Measurements from ENCODE around the gene ADAMTSL2. TPM values are rescaled to one million over a fixed set of nuclear protein-coding genes. Genes with fewer than 3 reads are reported as not detected.

ADAMTSL2 gene
- total and polyA plus RNA-seq, 9 donors, result 0.27 to 18.5 (median 1.9) TPM

DNA sequence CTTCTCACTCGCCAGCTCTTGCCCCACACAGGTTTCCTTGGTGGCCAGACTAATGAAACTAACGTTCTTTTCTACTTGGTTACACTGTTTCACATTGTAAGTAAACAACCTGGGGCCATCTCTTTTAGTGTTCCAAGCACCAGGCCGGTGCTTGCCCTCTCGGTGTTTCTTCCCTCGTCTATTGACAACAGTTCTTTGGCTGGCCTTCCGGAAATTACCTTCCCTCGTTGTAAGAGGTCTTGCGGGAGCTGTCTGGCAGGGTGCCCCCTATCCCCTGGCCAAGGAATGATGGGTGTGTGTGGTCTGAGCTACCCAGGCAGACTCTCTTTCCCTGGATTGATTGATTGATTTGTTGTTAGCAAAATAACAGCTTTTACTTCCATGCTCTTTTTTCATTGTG is 8.8 kb upstream of the ADAMTSL2 start:
- DNase-seq, result peak in 1 of 5 donors; percentile 35
- WGBS, 3 donors, result 61 to 68% (median 62%) methylated on average over 8 of the region's 8 CpGs

DNA sequence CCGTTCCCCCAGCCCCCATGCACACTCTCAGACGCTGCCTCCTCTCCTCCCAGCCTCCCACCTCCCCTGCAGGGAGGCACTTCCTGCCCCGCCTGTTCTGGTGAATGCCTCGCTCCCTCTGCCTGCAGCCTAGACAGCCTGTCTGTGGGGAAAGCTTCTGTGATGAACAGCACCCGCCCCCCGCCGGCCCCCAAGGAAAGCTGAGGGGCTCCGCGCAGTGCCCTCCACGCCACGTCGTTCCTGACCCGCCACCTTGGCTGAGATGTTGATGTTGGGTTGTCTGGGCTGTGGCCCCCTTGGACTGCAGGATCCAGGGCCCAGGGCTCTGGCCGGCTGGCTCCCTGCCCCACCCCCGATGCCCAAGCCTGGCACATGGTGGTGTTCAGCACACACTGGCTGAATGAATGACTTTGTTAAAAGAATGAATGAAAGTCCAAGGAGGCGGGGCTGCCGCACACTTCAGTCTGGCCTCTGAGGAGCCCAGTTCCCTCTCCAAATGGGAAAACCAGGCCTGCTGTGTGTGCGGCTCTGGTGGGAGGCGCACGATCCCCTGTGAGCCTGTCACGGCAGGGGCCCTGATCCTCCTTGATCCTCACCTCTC is 7.7 kb upstream of the ADAMTSL2 start:
- DNase-seq, result peak in 1 of 5 donors; percentile 45
- Histone ChIP-seq H3K9me3 (no peaks in the 10 kb centered on the region), H3K27ac (peak overlapping the region in 1 of 2 donors; percentile 49), H3K36me3 (no peaks in the 10 kb centered on the region), H3K27me3 (no peaks in the 10 kb centered on the region), H3K4me3 (no peak overlapping the region), H3K4me1 (ENCODE audit: insufficient read depth) (peaks cover 17% of the 10 kb centered on the region)
- intact Hi-C loops (cut with DNase I), result loop anchor here in 1 of 4 donors (10.0 kb wide), 1 partner anchor 198 kb away; no protein-coding TSS in a partner anchor
- 19 to 31% (median 21%) methylated on average over 21 of the region's 21 CpGs for WGBS, 3 donors
- TF ChIP-seq, protein P1, sequence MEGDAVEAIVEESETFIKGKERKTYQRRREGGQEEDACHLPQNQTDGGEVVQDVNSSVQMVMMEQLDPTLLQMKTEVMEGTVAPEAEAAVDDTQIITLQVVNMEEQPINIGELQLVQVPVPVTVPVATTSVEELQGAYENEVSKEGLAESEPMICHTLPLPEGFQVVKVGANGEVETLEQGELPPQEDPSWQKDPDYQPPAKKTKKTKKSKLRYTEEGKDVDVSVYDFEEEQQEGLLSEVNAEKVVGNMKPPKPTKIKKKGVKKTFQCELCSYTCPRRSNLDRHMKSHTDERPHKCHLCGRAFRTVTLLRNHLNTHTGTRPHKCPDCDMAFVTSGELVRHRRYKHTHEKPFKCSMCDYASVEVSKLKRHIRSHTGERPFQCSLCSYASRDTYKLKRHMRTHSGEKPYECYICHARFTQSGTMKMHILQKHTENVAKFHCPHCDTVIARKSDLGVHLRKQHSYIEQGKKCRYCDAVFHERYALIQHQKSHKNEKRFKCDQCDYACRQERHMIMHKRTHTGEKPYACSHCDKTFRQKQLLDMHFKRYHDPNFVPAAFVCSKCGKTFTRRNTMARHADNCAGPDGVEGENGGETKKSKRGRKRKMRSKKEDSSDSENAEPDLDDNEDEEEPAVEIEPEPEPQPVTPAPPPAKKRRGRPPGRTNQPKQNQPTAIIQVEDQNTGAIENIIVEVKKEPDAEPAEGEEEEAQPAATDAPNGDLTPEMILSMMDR (IDR thresholded peaks at IDR 0.05), result no peak
- TF ChIP-seq POLR2A (IDR thresholded peaks at IDR 0.05) (no peak), EP300 (IDR thresholded peaks at IDR 0.05) (no peak)

More for the DNA sequence above, 8.8 kb upstream of the ADAMTSL2 start:
- Histone ChIP-seq H3K4me1 (ENCODE audit: insufficient read depth) (peaks cover 17% of the 10 kb centered on the region), H3K4me3 (no peak overlapping the region), H3K9me3 (no peaks in the 10 kb centered on the region), H3K36me3 (no peaks in the 10 kb centered on the region), H3K27ac (no peak overlapping the region), H3K27me3 (no peaks in the 10 kb centered on the region)
- TF ChIP-seq EP300 (IDR thresholded peaks at IDR 0.05) (no peak), POLR2A (IDR thresholded peaks at IDR 0.05) (no peak)
- TF ChIP-seq, protein P1 (IDR thresholded peaks at IDR 0.05), result no peak
- intact Hi-C loops (cut with DNase I), result loop anchor here in 1 of 4 donors (10.0 kb wide), 1 partner anchor 199 kb away; no protein-coding TSS in a partner anchor

DNA sequence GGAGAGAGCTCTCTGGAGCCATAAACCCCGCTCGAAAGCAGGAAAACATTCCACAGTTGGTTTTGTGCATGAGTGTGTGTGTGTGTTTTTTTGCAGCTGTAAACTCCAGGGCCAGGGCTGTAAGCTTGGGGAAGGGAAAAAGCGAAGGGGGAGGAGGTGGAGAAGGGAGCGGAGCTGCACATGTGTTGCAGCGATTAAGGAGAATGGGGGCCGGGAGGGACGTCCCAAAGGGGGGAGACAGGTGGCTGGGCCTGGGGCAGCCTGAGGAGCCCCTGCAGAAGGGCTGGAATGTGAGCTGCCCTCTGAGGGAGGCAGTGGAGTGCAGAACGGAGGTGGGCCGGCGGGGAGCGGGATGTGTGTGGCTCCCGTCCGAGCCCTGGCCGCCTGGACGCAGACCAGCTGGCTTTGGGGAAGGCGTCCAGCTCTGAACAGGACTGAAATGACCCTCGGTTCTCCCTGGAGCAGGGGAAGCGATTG is 7.0 kb upstream of the ADAMTSL2 start:
- peak overlapping the region in 1 of 2 donors; percentile 49 for H3K27ac ChIP-seq

DNA sequence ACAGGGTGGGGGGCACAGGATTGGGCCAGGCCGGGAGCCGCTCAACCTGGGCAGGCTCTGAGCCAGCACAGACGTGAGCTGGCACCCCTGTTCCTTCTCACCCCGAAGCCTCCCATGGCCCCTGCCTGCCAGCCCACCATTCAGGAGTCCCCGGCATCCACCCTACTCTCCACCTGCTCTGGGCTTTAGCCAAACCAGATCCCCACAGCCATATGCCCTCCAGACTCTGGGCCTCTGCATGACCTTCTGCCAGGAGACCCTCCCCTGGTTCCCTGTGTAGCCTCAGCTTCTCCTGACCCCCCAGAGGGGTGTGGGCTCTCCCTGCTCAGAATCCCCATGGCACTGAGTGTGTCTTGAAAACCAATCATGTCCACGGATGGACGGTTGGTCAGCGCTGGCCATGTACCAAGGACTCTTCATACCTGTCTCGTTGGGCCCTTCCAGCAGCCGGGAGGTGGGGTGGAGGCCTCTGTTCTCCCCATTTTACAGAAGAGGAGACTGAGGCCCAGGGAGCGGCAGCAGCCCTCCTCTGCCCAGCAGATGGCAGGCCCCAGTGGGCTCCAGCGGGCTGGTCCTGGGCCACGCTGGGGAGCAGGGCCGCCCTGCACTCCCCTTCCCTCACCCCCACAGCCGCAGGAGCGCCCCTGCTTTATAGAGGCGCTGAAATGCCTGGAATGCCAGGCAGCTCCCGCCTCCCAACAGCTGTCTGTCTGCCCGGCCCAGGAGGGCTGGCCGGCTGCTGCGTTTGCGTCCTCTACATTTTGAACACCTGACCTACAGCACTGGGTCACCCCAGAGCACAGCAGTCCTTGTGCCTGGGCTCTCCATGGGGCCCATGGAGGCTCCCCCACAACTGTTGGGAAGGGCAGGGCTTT is 6.3 kb upstream of the ADAMTSL2 start:
- Histone ChIP-seq H3K36me3 (no peaks in the 10 kb centered on the region), H3K4me3 (no peak overlapping the region), H3K9me3 (no peaks in the 10 kb centered on the region), H3K27ac (peak overlapping the region in 1 of 2 donors; percentile 49), H3K27me3 (no peaks in the 10 kb centered on the region), H3K4me1 (ENCODE audit: insufficient read depth) (peaks cover 17% of the 10 kb centered on the region)
- 41 to 67% (median 43%) methylated on average over 22 of the region's 22 CpGs for WGBS, 3 donors
- intact Hi-C loops (cut with DNase I), result loop anchor here in 1 of 4 donors (10.0 kb wide), 1 partner anchor 197 kb away; no protein-coding TSS in a partner anchor
- DNase-seq, result peak in 1 of 5 donors; percentile 54
- TF ChIP-seq, protein P1 (IDR thresholded peaks at IDR 0.05), result no peak
- TF ChIP-seq POLR2A (IDR thresholded peaks at IDR 0.05), result no peak
- no peak for TF ChIP-seq EP300 (IDR thresholded peaks at IDR 0.05)

More for the DNA sequence above, 7.0 kb upstream of the ADAMTSL2 start:
- DNase-seq, result peak; percentile 73 to 89 (median 86)
- H3K4me3 ChIP-seq, result no peak overlapping the region
- intact Hi-C loops (cut with DNase I), result loop anchor here in 1 of 4 donors (10.0 kb wide), 1 partner anchor 197 kb away; no protein-coding TSS in a partner anchor
- peaks cover 17% of the 10 kb centered on the region for H3K4me1 ChIP-seq (ENCODE audit: insufficient read depth)
- H3K36me3 ChIP-seq, result no peaks in the 10 kb centered on the region
- TF ChIP-seq, protein P1 (IDR thresholded peaks at IDR 0.05), result no peak
- no peak for TF ChIP-seq POLR2A (IDR thresholded peaks at IDR 0.05)
- TF ChIP-seq EP300 (IDR thresholded peaks at IDR 0.05), result no peak
- H3K9me3 ChIP-seq, result no peaks in the 10 kb centered on the region
- 2 to 8% (median 5%) methylated on average over 17 to 18 of the region's 18 CpGs for WGBS, 3 donors
- no peaks in the 10 kb centered on the region for H3K27me3 ChIP-seq

All from ovary (tissue), 9 donors.